NCI-H2171 (cell line): Measurements from ENCODE around the gene HSBP1L1.
"Not testable (repeated sequence)": the region's sequence is repeated elsewhere in the genome, so short reads cannot be mapped to it uniquely, and the experiment has no call there.

ENCODE experiments used
- DNase-seq: peaks from one replicate; lab custom pipeline; 2025; lab: John Stamatoyannopoulos, UW

HSBP1L1 gene

GRCh38 chr18:79945118-79946042, 19.1 kb upstream of the HSBP1L1 start:
- no peak for DNase-seq

GRCh38 chr18:79947054-79947755, 17.2 kb upstream of the HSBP1L1 start:
- DNase-seq = no peak

DNA sequence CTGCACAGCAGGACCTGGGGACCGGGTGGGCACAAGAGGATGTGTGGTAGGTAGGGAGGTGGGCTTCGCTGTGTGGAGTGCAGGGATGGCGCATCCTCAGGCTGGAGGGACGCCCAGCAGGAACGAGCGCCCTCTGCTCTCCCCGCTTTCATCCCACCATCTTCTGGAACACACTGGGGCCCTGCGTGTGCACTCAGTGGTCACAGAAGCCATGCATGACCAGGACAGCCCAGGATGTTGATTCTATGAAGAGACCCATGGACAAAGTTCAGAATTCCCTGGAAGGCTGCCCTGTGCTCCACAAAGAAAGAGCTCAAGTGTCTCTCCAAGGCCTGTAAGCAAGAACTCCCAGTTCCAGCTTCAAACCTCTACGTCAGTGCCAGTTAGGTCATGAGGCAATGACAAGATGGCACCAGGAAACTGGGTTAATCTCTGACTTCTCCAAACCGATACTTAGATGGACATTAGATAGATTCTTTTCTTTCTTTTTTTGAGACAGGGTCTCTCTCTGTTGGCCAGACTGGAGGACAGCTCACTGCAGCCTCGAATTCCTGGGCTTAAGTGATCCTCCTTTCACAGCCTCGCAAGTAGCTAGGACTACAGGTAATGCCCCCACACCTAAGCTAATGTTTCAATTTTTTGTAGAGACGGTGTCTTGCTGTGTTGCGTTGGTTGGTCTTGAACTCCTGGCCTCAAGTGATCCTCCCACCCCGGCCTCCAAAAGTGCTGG, 16.4 kb upstream of the HSBP1L1 start:
- no peak for DNase-seq

DNA sequence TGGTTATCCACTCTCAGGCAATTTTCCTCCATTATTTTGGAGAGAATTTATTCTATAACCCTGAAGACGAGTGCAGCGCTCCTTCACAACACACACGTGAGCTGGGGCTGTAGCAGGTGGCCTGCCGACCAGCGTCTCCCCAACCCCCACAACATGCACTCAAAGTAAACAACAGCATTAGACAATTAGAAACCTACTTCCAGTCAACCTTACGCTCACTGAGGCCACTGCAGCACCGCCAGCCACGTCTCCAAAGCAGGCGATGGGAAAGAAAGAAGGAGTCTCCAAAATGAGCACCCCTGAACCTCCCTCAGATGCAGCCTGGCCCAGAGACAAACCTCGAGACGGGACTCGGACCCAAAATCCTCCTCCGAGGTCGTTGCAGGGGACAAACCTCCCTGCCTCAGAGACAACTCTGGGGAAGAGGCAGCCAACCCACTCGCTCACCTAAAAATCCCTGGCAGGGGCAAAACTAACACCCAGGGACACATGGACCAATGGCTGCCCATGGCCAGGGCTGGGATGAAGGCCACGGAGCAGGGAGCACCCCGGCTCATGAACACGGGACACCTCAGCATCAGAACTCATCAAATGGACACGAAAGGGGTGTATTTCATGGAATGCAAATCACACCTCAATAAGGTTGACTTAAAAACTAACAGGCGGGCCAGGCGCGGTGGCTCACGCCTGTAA, 15.6 kb upstream of the HSBP1L1 start:
- DNase-seq = no peak

DNA sequence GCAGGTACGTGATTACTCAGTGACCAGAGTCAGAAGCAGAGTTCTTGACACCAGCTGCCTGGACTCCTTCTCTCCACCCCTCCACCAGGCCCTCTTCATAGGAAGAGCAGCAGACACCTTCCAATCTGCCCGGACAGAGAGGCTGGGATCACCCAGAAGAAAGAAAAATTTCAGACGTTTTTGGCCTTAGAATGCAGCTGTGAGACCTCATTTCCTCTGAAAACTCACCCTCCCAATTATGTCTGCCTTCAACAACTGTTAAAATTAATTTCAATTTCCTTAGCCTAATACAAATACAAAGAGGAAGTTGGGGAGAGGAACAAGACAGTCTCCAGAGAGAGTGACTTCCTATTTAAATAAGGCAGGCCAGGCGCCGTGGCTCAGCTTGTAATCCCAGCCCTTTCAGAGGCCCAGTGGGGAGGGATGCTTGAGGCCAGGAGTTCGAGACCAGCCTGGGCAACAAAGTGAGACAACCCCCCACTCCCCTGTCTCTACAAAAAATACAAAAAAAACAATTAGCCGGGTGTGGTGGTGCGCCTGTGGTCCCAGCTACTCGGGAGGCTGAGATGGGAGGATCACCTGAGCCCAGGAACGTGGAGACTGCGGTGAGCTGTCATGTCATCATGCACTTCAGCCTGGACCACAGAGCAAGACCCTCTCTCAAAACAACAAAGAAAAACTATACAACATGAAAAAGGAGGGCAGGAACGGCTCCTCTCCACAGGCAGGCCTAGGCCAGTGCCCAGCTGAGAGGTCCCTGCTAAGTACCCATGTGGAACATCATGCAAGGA, 14.6 kb upstream of the HSBP1L1 start:
- no peak for DNase-seq

GRCh38 chr18:79950515-79951341, 13.7 kb upstream of the HSBP1L1 start:
- no peak for DNase-seq

- DNase-seq = peak; percentile 40
These were observed 12.6 kb upstream of the HSBP1L1 start, which contains the start of gene SLC66A2 for GRCh38 chr18:79951545-79952455. SLC66A2 (minus strand) TSS chr18:79951653; CDS start chr18:79950926, 727 bp downstream.

- no peak for DNase-seq
These were observed 11.9 kb upstream of the HSBP1L1 start for GRCh38 chr18:79952456-79952995.

GRCh38 chr18:79952996-79953559, 11.4 kb upstream of the HSBP1L1 start:
- no peak for DNase-seq

DNA sequence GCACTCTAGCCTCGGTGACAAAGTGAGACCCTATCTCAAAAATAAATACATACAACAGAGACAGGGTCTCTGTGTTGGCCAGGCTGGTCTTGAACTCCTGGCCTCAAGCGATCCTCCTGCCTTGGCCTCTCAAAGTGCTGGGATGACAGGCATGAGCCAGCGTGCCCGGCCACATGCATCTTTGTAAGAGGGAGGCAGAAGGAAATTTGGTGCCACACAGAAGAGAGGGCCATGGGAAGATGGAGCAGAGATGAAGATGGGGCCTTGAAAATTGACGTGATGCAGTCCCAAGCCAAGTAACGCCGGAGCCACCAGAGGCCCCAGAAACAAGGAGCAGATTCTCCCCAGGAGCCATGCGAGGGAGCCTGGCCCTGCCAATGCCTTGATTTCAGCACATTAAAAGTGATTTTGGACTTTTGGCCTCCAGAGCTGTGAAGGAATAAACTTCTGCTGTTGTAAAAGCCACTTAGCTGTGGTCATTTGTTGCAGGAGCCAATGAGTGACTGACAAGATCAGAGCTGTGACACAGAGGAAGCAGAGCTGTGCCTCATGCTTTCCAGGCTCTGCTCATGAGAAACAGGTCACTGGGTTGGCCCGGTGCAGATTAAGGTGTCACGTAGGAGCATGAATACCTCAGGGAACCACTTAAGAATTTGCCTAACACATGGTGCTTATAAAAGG, 10.3 kb upstream of the HSBP1L1 start:
- DNase-seq = no peak

DNA sequence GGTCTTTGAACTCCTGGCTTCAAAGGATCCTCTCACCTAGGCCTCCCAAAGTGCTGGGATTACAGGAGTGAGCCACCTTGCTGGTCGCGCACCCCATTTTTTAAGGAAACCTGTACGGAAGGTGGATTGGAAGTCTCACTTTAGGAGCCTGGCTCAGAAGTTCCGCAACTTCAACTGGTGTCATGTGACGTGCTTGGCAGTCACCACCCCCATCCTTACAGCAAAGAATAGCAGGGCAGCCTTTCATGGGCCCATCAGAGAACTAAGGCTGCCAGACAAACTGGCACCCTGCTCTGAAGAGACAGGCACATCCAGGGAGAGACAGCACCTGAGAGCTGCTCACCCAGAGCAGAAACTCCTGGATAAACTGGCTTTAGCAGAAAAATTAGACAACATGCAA, 9.7 kb upstream of the HSBP1L1 start:
- DNase-seq = no peak

DNA sequence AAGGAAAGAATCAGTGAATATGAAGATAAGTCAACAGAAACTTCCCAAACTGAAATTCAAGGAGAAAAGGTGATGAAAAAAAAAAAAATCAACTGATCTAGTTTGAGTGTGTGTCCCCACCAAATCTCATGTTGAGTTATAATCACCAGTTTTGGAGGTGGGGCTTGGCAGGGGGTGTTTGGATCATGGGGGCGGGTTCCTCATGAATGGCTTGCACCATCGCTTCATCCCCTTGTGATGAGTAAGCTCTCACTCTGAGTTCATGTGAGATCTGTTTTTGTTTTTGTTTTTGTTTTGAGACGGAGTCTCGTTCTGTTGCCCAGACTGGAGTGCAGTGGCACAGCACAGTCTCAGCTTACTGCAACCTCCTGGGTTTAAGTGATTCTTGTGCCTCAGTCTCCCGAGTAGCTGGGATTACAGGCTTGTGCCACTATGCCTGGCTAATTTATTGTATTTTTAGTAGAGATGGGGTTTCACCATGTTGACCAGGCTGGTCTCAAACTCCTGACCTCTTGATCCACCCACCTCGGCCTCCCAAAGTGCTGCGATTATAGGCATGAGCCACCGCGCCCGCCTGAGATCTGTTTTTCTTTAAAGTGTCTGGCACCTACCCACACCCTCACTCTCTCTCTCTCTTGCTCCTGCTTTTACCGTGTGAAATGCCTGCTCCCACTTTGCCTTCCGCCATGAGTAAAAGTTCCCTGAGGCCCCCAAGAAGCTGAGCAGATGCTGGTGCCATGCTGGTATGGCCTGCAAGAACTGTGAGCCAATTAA, 9.0 kb upstream of the HSBP1L1 start:
- no peak for DNase-seq

GRCh38 chr18:79956276-79956675, 8.2 kb upstream of the HSBP1L1 start:
- no peak for DNase-seq

DNA sequence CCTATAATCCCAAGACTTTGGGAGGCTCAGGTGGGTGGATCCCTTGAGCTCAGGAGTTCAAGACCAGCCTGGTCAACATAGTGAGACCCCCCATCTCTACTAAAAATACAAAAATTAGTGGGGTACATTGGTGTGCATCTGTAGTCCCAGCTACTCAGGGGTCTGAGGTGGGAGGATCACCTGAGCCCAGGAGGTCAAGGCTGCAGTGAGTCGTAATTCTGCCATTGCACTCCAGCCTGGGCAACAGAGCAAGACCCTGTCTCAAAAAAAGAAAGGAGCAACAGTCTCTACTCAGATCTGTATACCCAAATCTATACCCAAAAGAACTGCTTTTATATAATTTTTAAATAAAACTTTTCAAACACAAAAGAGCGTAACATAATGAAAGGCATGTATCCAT, 5.5 kb upstream of the HSBP1L1 start:
- no peak for DNase-seq

DNA sequence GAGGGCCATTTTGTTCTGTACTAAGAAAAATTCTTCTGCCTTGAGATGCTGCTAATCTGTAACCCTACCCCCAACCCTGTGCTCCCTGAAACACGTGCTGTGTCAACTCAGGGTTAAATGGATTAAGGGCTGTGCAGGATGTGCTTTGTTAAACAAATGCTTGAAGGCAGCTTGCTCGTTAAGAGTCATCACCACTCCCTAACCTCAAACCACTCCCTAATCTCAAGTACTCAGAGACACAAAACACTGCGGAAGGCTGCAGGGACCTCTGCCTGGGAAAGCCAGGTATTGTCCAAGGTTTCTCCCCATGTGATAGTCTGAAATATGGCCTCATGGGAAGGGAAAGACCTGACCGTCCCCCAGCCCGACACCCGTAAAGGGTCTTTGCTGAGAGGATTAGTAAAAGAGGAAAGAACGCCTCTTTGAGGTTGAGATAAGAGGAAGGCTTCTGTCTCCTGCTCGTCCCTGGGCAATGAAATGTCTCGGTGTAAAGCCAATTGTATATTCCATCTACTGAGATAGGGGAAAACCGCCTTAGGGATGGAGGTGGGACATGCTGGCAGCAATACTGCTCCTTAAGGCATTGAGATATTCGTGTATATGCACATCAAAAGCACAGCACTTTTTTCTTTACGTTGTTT, 4.2 kb upstream of the HSBP1L1 start:
- DNase-seq = not testable (repeated sequence)

- DNase-seq = no peak
These were observed 3.4 kb upstream of the HSBP1L1 start for GRCh38 chr18:79960921-79961526.
